ENCODE results near the gene FAT4.

Gene FAT4

DNA sequence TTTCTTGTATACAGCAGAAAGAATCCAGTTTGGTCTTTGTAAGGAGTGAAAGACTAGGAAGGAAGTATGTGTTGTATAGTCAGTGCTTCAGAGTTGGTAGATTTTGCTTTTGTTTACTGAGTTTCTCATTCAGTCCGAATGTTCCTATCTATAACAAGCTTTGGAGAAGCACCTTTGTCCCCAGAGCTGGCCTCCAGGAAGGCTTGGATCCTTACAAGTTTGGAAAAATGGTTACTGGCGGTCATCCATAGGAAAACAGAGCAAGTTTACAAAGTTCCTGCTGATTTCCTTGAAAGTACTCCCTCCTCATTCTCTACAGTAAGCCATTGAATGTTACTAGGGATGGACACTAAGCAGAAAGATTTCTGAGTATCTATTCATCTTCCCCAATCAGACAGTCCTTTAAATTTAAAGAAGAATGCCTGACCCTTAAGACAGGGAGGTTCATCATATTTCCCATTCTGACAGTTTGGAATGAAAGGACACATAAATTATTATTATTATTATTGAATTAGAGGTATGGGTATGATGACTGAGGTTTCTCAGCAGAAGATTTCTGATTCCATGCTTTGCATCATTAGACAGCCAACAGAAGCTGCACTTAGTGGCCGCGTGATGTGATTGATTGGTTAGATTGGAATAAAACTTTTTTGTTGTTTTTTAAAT is 35.8 kb downstream of the FAT4 start:
- Histone ChIP-seq H2AFZ (ENCODE audit: low read depth, low read length) (no peak overlapping the region), H3K27me3 (ENCODE audit: low read depth, low read length) (no peaks in the 10 kb centered on the region), H3K4me3 (ENCODE audit: low read length) (no peak overlapping the region), H4K20me1 (ENCODE audit: insufficient read depth, low read length) (no peaks in the 10 kb centered on the region), H3K36me3 (replicated peaks; ENCODE audit: low read depth, low read length) (no peaks in the 10 kb centered on the region), H3K9ac (ENCODE audit: low read length) (no peak overlapping the region), H3K27ac (ENCODE audit: low read length) (no peak overlapping the region), H3K79me2 (ENCODE audit: low read length) (no peaks in the 10 kb centered on the region), H3K4me2 (ENCODE audit: low read length) (no peak overlapping the region), H3K9me3 (ENCODE audit: insufficient read depth, low read length) (no peaks in the 10 kb centered on the region), H3K4me1 (ENCODE audit: low read length) (no peaks in the 10 kb centered on the region)
- TF ChIP-seq EZH2phosphoT487 (IDR thresholded peaks at IDR 0.05; ENCODE audit: low read depth) (no peak), CTCF (IDR thresholded peaks at IDR 0.05; ENCODE audit: low read depth, low read length) (no peak)

DNA sequence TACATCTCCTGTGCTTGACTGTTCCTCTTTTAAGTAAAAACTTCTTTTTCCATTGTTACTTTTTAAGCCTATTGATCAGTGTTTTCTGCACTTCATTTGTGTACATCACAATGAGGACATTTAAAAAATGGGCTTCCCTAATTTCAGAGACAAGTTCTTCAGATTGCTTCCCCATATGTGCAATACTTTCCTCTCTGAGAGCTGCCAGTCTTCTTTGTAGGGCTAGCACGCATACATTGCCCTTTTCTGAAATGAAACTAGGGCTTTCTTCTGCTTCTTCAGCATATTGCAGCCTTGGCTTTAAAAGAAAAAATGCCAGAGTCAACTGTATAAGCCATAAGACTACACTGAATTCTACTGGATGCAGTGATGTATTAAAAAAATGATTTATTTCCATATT is 37.8 kb downstream of the FAT4 start:
- Histone ChIP-seq H3K27ac (ENCODE audit: low read length) (no peak overlapping the region), H4K20me1 (ENCODE audit: insufficient read depth, low read length) (no peaks in the 10 kb centered on the region), H3K9me3 (ENCODE audit: insufficient read depth, low read length) (no peaks in the 10 kb centered on the region), H3K4me3 (ENCODE audit: low read length) (no peak overlapping the region), H3K36me3 (replicated peaks; ENCODE audit: low read depth, low read length) (no peaks in the 10 kb centered on the region), H3K27me3 (ENCODE audit: low read depth, low read length) (no peaks in the 10 kb centered on the region), H3K4me2 (ENCODE audit: low read length) (no peak overlapping the region), H3K79me2 (ENCODE audit: low read length) (no peaks in the 10 kb centered on the region), H3K4me1 (ENCODE audit: low read length) (no peaks in the 10 kb centered on the region), H3K9ac (ENCODE audit: low read length) (no peak overlapping the region), H2AFZ (ENCODE audit: low read depth, low read length) (no peak overlapping the region)
- TF ChIP-seq EZH2phosphoT487 (IDR thresholded peaks at IDR 0.05; ENCODE audit: low read depth) (no peak), CTCF (IDR thresholded peaks at IDR 0.05; ENCODE audit: low read depth, low read length) (no peak)

DNA sequence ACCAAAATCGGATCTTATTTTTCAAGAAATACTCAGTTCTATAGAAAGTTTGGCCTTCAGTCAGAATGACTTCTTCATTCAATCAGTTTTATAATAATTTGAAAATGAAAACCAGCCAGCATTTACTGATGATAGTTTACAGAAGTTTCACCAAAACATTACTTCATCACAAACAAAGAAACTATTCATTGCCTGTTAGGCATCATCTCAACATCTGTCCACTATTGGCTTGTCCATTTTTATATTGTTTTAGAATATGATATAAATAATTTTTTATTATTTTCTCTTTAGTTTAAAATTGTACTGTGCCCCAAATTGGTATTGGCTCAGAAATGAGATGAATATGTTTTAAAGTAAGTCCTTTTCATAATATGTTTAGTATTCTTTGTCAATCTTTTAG is 38.4 kb downstream of the FAT4 start:
- Histone ChIP-seq H3K79me2 (ENCODE audit: low read length) (no peaks in the 10 kb centered on the region), H3K4me3 (ENCODE audit: low read length) (no peak overlapping the region), H3K9me3 (ENCODE audit: insufficient read depth, low read length) (no peaks in the 10 kb centered on the region), H3K27ac (ENCODE audit: low read length) (no peak overlapping the region), H3K4me2 (ENCODE audit: low read length) (no peak overlapping the region), H3K36me3 (replicated peaks; ENCODE audit: low read depth, low read length) (no peaks in the 10 kb centered on the region), H4K20me1 (ENCODE audit: insufficient read depth, low read length) (no peaks in the 10 kb centered on the region), H3K27me3 (ENCODE audit: low read depth, low read length) (no peaks in the 10 kb centered on the region), H3K9ac (ENCODE audit: low read length) (no peak overlapping the region), H3K4me1 (ENCODE audit: low read length) (no peaks in the 10 kb centered on the region), H2AFZ (ENCODE audit: low read depth, low read length) (no peak overlapping the region)
- TF ChIP-seq EZH2phosphoT487 (IDR thresholded peaks at IDR 0.05; ENCODE audit: low read depth) = no peak
- TF ChIP-seq CTCF (IDR thresholded peaks at IDR 0.05; ENCODE audit: low read depth, low read length) = no peak

DNA sequence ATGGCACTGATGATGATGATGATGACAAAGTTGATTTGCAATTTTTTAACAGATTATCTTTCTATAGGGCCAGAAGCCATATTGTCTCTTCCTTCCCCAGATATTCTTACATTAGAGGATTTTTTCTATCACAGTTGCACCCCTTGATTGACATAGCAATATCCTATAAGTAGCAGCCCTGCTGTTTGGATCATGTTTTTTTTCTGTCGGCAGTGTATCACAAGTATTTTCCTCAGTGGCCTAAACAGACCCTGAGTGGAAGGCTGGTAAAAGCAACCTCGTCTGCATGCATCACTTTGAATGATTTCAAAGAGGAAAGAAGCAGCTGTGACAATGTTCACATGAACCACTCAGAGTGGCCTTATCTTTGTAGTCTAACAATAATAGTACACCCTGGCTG is 41.0 kb downstream of the FAT4 start:
- Histone ChIP-seq H3K27me3 (ENCODE audit: low read depth, low read length) (no peaks in the 10 kb centered on the region), H3K4me3 (ENCODE audit: low read length) (no peak overlapping the region), H3K36me3 (replicated peaks; ENCODE audit: low read depth, low read length) (no peaks in the 10 kb centered on the region), H3K9ac (ENCODE audit: low read length) (no peak overlapping the region), H2AFZ (ENCODE audit: low read depth, low read length) (no peak overlapping the region), H3K79me2 (ENCODE audit: low read length) (no peaks in the 10 kb centered on the region), H3K9me3 (ENCODE audit: insufficient read depth, low read length) (no peaks in the 10 kb centered on the region), H3K4me2 (ENCODE audit: low read length) (no peak overlapping the region), H3K27ac (ENCODE audit: low read length) (no peak overlapping the region), H3K4me1 (ENCODE audit: low read length) (no peaks in the 10 kb centered on the region), H4K20me1 (ENCODE audit: insufficient read depth, low read length) (no peaks in the 10 kb centered on the region)
- no peak for TF ChIP-seq EZH2phosphoT487 (IDR thresholded peaks at IDR 0.05; ENCODE audit: low read depth)
- TF ChIP-seq CTCF (IDR thresholded peaks at IDR 0.05; ENCODE audit: low read depth, low read length) = no peak
